ENCODE measurements around the gene SMIM33. TPM values are rescaled to one million over a fixed set of nuclear protein-coding genes. Genes with fewer than 3 reads are reported as not detected.
A peak's percentile ranks its signal among the peaks of the same experiment; 100 is the strongest.

SMIM33 gene
- total RNA-seq, 4 donors from 2014 or later = not detected

DNA sequence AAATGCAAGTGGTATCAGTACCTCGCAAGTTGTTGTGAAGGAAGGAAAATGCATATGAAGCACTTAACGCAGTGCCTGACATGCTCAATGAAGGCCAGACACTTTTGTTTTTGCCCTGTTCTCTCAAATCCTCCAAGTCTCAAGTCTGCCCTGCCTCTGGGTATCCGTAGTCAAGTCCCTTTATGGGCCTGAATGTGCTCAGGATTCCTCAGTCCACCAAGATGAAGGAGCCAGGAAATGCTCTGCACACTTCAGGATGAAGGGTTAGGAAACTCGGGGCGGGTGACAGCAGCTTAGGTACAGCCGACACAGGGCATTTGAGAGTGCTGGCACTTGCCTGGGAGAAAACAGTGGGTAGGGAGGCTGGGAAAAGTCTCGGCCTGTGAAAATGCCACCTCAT is 9.6 kb upstream of the SMIM33 start:
- no peaks in the 10 kb centered on the region for H3K9me3 ChIP-seq
- no peaks in the 10 kb centered on the region for H3K36me3 ChIP-seq
- WGBS, 2 donors = 76 to 90% methylated on average over 2 to 7 of the region's 7 CpGs
- intact Hi-C loops (cut with DNase I) = no loop called here
- no peaks in the 10 kb centered on the region for H3K27me3 ChIP-seq
- H3K27ac ChIP-seq = peak overlapping the region; percentile 50 to 82 (median 72)
- H3K4me1 ChIP-seq = peaks cover 0 to 28% (median 4%) of the 10 kb centered on the region in 3 donors
- no peak for DNase-seq
- no peak for TF ChIP-seq POLR2A (IDR thresholded peaks at IDR 0.05)
- H3K4me3 ChIP-seq = peak overlapping the region in 3 of 4 donors; percentile 28 to 51 (median 37)

DNA sequence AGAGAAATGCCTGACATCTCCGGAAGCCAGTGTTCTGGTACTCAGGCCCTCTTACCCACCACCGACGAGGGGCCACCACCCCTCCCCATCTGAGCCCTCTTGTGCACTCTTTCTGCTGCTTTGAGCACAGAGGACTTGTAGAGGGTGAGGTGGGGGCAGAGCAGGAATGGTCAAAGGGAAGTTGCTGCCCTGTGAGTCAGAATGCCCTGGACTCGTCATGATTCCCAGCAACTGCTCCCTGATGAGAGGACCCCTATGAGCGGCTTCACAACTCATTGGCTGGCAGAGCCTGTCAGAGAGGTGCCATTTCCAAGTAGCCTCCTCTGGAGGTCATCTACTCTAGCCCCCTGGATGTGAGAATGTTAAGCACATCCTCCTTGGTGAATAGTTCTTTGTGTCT is 9.1 kb upstream of the SMIM33 start:
- peak in 1 of 4 donors; percentile 18 for TF ChIP-seq POLR2A (IDR thresholded peaks at IDR 0.05)
- TF ChIP-seq, protein P1, sequence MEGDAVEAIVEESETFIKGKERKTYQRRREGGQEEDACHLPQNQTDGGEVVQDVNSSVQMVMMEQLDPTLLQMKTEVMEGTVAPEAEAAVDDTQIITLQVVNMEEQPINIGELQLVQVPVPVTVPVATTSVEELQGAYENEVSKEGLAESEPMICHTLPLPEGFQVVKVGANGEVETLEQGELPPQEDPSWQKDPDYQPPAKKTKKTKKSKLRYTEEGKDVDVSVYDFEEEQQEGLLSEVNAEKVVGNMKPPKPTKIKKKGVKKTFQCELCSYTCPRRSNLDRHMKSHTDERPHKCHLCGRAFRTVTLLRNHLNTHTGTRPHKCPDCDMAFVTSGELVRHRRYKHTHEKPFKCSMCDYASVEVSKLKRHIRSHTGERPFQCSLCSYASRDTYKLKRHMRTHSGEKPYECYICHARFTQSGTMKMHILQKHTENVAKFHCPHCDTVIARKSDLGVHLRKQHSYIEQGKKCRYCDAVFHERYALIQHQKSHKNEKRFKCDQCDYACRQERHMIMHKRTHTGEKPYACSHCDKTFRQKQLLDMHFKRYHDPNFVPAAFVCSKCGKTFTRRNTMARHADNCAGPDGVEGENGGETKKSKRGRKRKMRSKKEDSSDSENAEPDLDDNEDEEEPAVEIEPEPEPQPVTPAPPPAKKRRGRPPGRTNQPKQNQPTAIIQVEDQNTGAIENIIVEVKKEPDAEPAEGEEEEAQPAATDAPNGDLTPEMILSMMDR (IDR thresholded peaks at IDR 0.05) = no peak
- Histone ChIP-seq H3K4me3 (peak overlapping the region in 3 of 4 donors; percentile 28 to 51 (median 37)), H3K27ac (peak overlapping the region; percentile 50 to 82 (median 72)), H3K36me3 (no peaks in the 10 kb centered on the region), H3K4me1 (peaks cover 0 to 28% (median 4%) of the 10 kb centered on the region in 3 donors), H3K9me3 (no peaks in the 10 kb centered on the region), H3K27me3 (no peaks in the 10 kb centered on the region)
- intact Hi-C loops (cut with DNase I) = no loop called here
- 64 to 77% methylated on average over 2 to 5 of the region's 5 CpGs for WGBS, 2 donors
- DNase-seq = no peak

DNA sequence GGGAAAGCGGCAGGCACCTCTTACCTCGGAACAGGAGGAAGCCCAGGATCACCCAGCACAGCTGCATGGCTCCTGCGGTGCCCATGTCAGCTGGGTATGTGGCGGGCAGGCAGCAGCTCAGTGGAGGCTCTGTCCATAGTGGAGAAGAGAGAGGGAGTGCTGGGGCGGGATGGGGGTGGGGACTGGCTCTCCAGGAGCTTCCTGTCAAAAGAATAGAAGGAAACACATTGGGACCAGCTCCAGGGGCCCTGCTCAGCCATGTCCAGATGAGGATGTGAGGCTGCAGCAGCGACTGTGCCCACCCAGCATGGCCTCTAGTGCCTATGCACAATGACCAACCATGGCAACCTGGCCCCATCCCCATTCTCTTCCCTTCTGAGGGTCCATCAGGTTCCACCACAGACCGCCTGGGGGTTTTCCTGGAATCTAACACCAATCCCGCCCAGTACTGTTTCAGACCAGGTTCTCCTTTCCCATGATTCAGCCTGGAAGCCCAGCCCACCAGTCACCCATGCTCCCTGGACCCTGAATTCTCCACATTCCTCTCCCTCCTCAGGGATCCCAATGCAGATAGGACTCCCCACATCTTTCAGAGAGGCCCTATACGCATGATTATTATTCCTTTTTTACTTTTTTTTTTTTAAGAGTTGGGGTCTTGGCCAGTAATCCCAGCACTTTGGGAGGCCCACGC is 8.1 kb upstream of the SMIM33 start, which contains the start of gene ECSCR:
ECSCR (minus strand) TSS at position 158 of the 691 bp plus-strand sequence; CDS start at position 85, 73 bp downstream.
- intact Hi-C loops (cut with DNase I) = no loop called here
- peak within 1 kb of the TSS in 3 of 4 donors; percentile 28 to 51 (median 37) for H3K4me3 ChIP-seq
- H3K9me3 ChIP-seq = no peaks in the 10 kb centered on the region
- H3K36me3 ChIP-seq = no peaks in the 10 kb centered on the region
- no peak for DNase-seq
- WGBS, 2 donors = 75 to 80% methylated on average over 8 to 9 of the region's 10 CpGs
- no peaks in the 10 kb centered on the region for H3K27me3 ChIP-seq
- H3K27ac ChIP-seq = peak within 1 kb of the TSS; percentile 50 to 82 (median 72)
- H3K4me1 ChIP-seq = peaks cover 0 to 27% (median 4%) of the 10 kb centered on the region in 3 donors
- TF ChIP-seq POLR2A (IDR thresholded peaks at IDR 0.05) = no peak
- TF ChIP-seq, protein P1 (IDR thresholded peaks at IDR 0.05) = no peak

DNA sequence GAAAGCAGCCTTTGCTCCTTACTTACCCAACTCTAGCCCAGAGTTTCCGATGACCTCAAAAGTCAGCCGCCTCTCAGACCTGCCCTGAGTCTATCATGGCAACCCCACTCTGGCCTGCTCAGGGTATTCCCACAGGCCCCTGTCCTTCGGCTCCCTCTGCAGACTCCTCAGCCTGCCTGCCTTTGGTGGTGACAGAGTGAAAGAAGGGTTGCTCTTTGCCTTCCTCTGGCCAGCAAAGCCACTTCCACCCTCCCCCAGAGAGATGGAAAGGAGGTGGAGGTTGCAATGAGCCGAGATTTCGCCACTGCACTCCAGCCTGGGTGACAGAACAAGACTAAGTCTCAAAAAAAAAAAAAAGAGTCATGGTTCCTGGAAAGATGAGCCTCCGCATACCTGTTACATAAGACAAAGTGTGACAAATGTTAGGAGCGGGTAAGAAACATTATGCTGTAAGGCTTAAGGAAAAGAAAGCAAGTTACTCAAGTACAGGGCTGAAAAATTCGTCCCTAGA is 2.3 kb upstream of the SMIM33 start:
- no peaks in the 10 kb centered on the region for H3K36me3 ChIP-seq
- no peaks in the 10 kb centered on the region for H3K27me3 ChIP-seq
- H3K27ac ChIP-seq = no peak overlapping the region
- H3K4me3 ChIP-seq = no peak overlapping the region
- WGBS, 2 donors = 65 to 73% methylated on average over 7 to 8 of the region's 8 CpGs
- TF ChIP-seq POLR2A (IDR thresholded peaks at IDR 0.05) = no peak
- TF ChIP-seq, protein P1 (IDR thresholded peaks at IDR 0.05) = no peak
- H3K4me1 ChIP-seq = peaks cover 0 to 18% (median 8%) of the 10 kb centered on the region in 3 donors
- intact Hi-C loops (cut with DNase I) = no loop called here
- DNase-seq = no peak
- H3K9me3 ChIP-seq = no peaks in the 10 kb centered on the region

DNA sequence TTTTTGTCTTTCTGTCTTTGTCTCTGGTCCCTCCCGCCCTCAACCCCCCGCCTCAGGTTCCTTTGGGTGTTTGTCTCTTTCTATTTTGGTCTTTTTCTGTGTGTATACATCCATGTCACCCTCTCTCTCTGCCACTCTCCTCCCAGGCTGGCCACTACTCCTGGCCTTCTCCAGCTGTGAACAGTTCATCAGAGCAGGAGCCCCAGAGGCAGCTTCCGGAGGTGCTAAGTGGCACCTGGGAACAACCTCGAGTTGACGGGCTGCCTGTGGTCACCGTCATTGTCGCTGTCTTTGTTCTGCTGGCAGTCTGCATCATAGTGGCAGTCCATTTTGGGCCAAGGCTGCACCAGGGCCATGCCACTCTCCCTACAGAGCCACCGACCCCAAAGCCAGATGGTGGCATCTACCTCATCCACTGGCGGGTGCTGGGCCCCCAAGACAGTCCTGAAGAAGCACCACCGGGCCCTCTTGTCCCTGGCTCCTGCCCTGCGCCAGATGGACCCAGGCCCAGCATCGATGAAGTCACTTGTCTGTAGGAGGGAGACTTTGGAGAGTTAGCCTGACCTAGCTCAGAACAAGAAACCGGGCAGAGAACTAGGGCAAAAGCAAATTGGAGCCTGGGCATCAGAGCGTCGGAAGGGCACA is 1.7 kb downstream of the SMIM33 start:
- peaks cover 7 to 28% (median 20%) of the 10 kb centered on the region in 3 donors for H3K36me3 ChIP-seq
- intact Hi-C loops (cut with DNase I) = no loop called here
- H3K4me3 ChIP-seq = no peak overlapping the region
- no peaks in the 10 kb centered on the region for H3K9me3 ChIP-seq
- peak overlapping the region in 3 of 4 donors; percentile 48 to 76 (median 68) for H3K27ac ChIP-seq
- H3K4me1 ChIP-seq = peaks cover 0 to 44% (median 27%) of the 10 kb centered on the region in 3 donors
- DNase-seq = no peak
- 90 to 95% methylated on average over 5 of the region's 15 CpGs for WGBS, 2 donors
- TF ChIP-seq, protein P1 (IDR thresholded peaks at IDR 0.05) = no peak
- TF ChIP-seq POLR2A (IDR thresholded peaks at IDR 0.05) = no peak
- H3K27me3 ChIP-seq = no peaks in the 10 kb centered on the region
